Lung (tissue), 12 donors: ENCODE data around the gene IER2. TPM values are rescaled to one million over a fixed set of nuclear protein-coding genes. Genes with fewer than 3 reads are reported as not detected.

Experiments used
- ATAC-seq: fragments of 200-7000 bp; cut with Tn5 transposase; one replicate; pipeline ENCODE4 v1.9.1; 2020; ENCODE audit warnings: moderate number of reproducible peaks; ENCODE audit not compliant: insufficient read depth, low FRiP score
- DNase-seq, 3 donors: peaks; one replicate each; pipeline ENCODE4 v3.0.0-alpha.2; 2013 to 2017
- H3K27ac ChIP-seq, 2 donors: one replicate each; pipeline ENCODE4 v1.5.1; 2013; ENCODE audit warnings: mild to moderate bottlenecking in 2 of 2, moderate library complexity in 2 of 2, control low read depth in 1 of 2, inconsistent platforms in 1 of 2, low read depth in 1 of 2, low read length in 1 of 2
- H3K27me3 ChIP-seq, 3 donors: one replicate each; pipeline ENCODE4 v1.5.1; 2013; ENCODE audit warnings: low read length in 2 of 3; ENCODE audit not compliant: control insufficient read depth in 3 of 3, insufficient read depth in 3 of 3
- H3K36me3 ChIP-seq, 4 donors: one replicate each; pipeline ENCODE4 v1.5.1; 2013; ENCODE audit warnings: low read length in 4 of 4, mild to moderate bottlenecking in 1 of 4, moderate library complexity in 1 of 4; ENCODE audit not compliant: control insufficient read depth in 4 of 4, insufficient read depth in 4 of 4
- H3K4me1 ChIP-seq, 5 donors: one replicate each; pipeline ENCODE4 v1.5.1; 2013; ENCODE audit warnings: low read length in 5 of 5, mild to moderate bottlenecking in 2 of 5, moderate library complexity in 1 of 5; ENCODE audit not compliant: control insufficient read depth in 5 of 5, insufficient read depth in 5 of 5
- H3K4me3 ChIP-seq: one replicate; pipeline ENCODE4 v1.5.1; 2013; ENCODE audit warnings: mild to moderate bottlenecking, control low read depth, moderate library complexity
- H3K9ac ChIP-seq, 2 donors: one replicate each; pipeline ENCODE4 v1.5.1; 2013; ENCODE audit warnings: low read length in 2 of 2, control low read depth in 1 of 2; ENCODE audit not compliant: insufficient read depth in 1 of 2
- H3K9me3 ChIP-seq, 4 donors: one replicate each; pipeline ENCODE4 v1.5.1; 2013; ENCODE audit warnings: low read length in 3 of 4, mild to moderate bottlenecking in 1 of 4, moderate library complexity in 1 of 4; ENCODE audit not compliant: control insufficient read depth in 4 of 4, insufficient read depth in 3 of 4
- WGBS, 2 donors: extraction: QIAGEN DNeasy Blood & Tissue Kit; methylation state at CpG; one replicate each; pipeline ENCODE4 v1.1.7; 2013; 5-methylcytosine and 5-hydroxymethylcytosine counted together
- polyA plus RNA-seq, 2 donors: library from polyadenylated mRNA; stranded (reverse); fragments of 200-250 nt; gene quantifications; one replicate each; pipeline ENCODE4 v1.2.1, GENCODE V29; 2013
- total RNA-seq, 2 donors: library from RNA; depleted of rRNA in 1 of 2; stranded (reverse); fragments of >200 nt in 1 of 2; gene quantifications; one replicate each; pipeline ENCODE4 v1.2.1, GENCODE V29; 2014 to 2021
- TF ChIP-seq, protein P1 (sequence below): IDR thresholded peaks from 2 replicates; pipeline ENCODE4 v1.5.1; 2012; ENCODE audit warnings: mild to moderate bottlenecking; ENCODE audit errors: control extremely low read depth, extremely low read depth
- donor health status: control.
- donor health status: control.
- donor health status: Bipolar disorder and iron deficiency.
- donor health status: healthy.
- donor health status: DM: yes; HTN: yes; CAD: no.

Gene IER2
- total and polyA plus RNA-seq, 4 donors = 29.8 to 242 (median 93.0) TPM

GRCh38 chr19:13101590-13102415 is 48.4 kb upstream of the IER2 start:
- Histone ChIP-seq H3K9ac (no peak overlapping the region), H3K27me3 (no peaks in the 10 kb centered on the region), H3K9me3 (no peaks in the 10 kb centered on the region), H3K36me3 (peaks cover 0 to 10% (median 4%) of the 10 kb centered on the region in 4 donors), H3K4me1 (peaks cover 0 to 22% (median 3%) of the 10 kb centered on the region in 5 donors), H3K27ac (peak overlapping the region; percentile 51 to 90), H3K4me3 (peak overlapping the region; percentile 66)
- WGBS, 2 donors = 21 to 50% methylated on average over 7 of the region's 7 CpGs
- ATAC-seq (no peak), DNase-seq (no peak)
- TF ChIP-seq, protein P1, sequence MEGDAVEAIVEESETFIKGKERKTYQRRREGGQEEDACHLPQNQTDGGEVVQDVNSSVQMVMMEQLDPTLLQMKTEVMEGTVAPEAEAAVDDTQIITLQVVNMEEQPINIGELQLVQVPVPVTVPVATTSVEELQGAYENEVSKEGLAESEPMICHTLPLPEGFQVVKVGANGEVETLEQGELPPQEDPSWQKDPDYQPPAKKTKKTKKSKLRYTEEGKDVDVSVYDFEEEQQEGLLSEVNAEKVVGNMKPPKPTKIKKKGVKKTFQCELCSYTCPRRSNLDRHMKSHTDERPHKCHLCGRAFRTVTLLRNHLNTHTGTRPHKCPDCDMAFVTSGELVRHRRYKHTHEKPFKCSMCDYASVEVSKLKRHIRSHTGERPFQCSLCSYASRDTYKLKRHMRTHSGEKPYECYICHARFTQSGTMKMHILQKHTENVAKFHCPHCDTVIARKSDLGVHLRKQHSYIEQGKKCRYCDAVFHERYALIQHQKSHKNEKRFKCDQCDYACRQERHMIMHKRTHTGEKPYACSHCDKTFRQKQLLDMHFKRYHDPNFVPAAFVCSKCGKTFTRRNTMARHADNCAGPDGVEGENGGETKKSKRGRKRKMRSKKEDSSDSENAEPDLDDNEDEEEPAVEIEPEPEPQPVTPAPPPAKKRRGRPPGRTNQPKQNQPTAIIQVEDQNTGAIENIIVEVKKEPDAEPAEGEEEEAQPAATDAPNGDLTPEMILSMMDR = no peak

DNA sequence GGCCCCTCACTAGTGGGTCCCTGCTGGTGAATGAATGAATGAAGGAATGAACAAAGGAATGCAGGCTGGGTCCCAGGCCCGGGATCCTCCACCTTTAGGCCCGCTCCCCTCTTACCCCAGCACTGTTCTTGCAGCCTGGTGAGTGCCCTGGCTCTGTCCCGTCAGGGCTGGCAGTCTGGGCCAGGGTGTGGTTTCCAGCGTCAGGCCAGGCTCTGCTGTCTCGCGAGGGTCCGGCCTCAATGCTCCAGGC is 47.9 kb upstream of the IER2 start:
- H3K27ac ChIP-seq = peak overlapping the region; percentile 51 to 90
- H3K9me3 ChIP-seq = no peaks in the 10 kb centered on the region
- WGBS, 2 donors = 5 to 7% methylated on average over 7 of the region's 7 CpGs
- peaks cover 0 to 11% (median 4%) of the 10 kb centered on the region in 4 donors for H3K36me3 ChIP-seq
- H3K4me3 ChIP-seq = peak overlapping the region; percentile 66
- no peak for ATAC-seq
- TF ChIP-seq, protein P1 = no peak
- no peak for DNase-seq
- no peak overlapping the region for H3K9ac ChIP-seq
- H3K4me1 ChIP-seq = peaks cover 0 to 22% (median 2%) of the 10 kb centered on the region in 5 donors
- no peaks in the 10 kb centered on the region for H3K27me3 ChIP-seq

- no peaks in the 10 kb centered on the region for H3K9me3 ChIP-seq
- H3K27ac ChIP-seq = peak within 1 kb of the TSS; percentile 69 to 90
- H3K4me1 ChIP-seq = peaks cover 0 to 22% (median 0%) of the 10 kb centered on the region in 5 donors
- WGBS, 2 donors = 0 to 3% methylated on average over 37 to 47 of the region's 47 CpGs
- H3K4me3 ChIP-seq = peak within 1 kb of the TSS; percentile 66
- ATAC-seq (peak; percentile 43), DNase-seq (peak; percentile 53 to 81 (median 71))
- H3K27me3 ChIP-seq = no peaks in the 10 kb centered on the region
- TF ChIP-seq, protein P1 = no peak
- H3K36me3 ChIP-seq = peaks cover 0 to 15% (median 4%) of the 10 kb centered on the region in 4 donors
- no peak within 1 kb of the TSS for H3K9ac ChIP-seq
These were observed 47.3 kb upstream of the IER2 start, which contains the start of gene LYL1 for GRCh38 chr19:13102666-13103580. LYL1 (minus strand) TSS chr19:13102858; CDS start chr19:13101171, 1,687 bp downstream.
